HPDE6-E6E7 (cell line): ENCODE results near the gene BEST1.
"Not testable (repeated sequence)": the region's sequence is repeated elsewhere in the genome, so short reads cannot be mapped to it uniquely, and the experiment has no call there.

ENCODE experiments used
- DNase-seq: peaks from one replicate; pipeline ENCODE4 v3.0.0; 2011; ENCODE audit warnings: missing footprints; ENCODE audit errors: extremely low spot score

Gene BEST1

DNA sequence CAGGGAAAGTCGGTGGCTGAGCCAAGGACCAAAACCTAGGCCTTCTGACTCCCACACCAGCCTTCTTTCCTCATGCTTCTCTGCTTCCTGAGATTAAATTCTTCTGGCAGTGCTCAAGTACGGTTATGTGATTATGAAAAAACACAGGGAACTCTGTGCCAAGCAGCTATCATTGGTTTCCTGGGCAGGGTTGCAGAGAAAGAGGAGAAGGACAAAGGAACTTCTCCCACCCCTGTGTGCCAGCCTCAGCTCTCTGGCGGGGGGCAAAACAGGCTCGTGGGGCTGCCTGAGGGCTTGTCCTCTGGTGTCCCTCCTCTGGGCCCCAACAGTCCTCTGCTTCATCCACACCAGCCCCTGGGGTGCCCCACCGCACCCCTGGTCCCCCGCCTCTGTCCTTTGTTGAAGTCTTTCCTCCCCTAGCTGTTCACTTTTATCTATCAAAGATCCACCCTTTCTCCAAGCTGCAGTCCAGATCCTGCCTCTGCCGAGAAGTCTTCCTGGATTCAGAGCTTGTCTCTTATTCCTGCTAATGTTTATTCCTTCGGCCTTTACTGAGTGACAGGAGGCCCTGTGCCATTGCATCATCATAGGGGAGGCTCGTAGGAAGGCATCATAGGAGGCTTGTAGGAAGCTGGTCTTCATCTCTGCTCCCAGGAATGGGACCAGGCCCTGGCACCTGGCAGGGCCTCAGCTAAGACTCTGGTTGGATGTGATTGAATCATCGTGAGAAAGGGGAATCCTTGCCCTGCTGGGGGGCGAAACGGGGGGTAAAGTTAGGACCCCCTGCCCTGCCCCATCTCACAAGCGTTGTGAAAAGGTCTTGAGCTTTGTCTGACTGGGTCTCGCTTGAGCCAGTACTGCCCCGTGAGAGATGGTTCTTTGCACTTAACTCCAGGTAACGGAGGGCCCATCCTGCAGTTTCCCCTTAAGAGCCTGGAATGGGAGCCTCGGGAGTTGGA lies 28.8 kb downstream of the BEST1 start:
- DNase-seq: no peak

DNA sequence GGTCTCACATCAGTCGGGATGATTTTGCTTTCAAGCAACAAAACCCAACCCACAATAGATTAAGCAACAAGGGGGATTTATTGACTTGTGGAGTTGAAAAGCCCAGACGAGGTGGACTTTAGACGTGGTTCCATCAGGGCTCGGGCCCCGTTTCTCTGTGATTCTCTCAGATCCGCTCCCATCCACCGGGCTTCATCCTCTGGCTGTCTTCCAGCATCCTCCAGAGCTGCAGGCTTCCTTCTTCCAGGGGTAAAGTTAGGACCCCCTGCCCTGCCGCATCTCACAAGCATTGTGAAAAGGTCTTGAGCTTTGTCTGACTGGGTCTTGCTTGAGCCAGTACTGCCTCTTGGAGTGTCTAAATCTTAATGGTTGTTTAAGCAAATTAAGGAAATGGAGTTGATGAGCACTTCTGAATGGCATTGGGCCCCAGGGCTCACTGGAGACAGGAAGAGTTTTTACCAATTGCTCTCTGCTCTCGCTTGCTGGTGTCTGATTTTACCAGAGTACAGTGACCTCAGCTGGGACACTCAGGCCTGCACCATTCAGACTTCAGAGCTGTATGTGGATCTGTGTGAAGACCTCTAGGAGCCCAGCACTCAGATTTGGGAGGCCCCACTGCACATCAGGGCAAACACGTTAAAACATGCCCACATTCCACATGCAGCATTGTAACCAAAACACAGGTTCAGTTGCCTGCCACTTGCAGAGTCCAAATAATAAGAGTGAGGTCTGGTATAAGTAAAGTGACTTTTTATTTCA lies 30.8 kb downstream of the BEST1 start:
- no peak for DNase-seq

DNA sequence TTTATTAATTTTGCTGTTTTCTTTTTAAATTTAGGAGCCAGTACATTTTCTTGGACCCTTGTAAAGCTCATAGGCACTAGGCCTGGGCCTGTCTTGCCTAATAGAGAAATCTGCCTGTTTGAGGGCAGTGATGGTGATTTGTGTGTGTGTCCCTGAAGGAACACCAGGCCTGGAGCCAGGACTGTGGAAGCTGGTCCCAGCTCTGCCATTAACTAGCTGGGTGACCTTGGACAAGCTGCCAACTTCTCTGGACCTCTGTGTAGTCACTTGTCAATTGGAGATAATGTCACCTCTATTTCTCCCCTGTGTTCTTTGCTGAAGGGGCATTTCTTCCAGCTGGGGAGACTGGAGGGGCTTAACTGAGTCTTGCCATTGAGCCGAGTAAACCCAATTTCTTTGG lies 33.3 kb downstream of the BEST1 start:
- DNase-seq: no peak

DNA sequence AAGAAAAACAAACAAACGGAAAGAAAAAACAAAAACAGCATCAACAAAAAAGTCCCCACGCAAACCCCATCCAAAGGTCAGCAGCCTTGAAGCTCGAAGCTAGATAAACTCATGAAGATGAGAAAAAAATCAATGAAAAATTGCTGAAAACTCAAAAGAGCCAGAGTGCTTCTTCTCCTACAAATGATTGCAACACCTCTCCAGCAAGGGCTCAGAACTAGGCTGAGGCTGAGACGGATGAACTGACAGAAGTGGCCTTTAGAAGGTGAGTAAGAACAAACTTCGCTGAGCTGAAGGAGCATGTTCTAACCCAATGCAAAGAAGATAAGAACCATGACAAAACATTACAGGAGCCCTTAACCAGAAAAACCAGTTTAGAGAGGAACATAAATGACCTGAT lies 35.7 kb downstream of the BEST1 start:
- DNase-seq: no peak

DNA sequence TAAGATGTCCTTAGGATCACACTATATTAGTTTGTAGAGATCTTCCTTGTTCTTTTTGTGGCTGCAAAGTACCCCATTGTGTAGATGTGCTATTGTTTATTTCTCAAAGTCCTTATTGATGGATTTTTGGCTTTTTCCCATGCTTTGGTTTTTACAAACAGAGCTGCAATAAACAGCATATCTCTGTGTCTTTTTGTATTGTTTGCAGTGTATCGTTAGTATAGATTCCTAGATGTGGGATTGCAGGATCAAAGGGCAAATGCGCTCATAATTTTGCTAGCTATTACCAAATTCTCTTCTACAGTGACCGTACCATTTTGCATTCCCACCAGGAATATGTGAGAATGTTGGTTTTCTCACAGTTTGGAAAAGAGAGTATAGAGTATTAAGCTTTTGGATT lies 44.8 kb downstream of the BEST1 start:
- DNase-seq: no peak

DNA sequence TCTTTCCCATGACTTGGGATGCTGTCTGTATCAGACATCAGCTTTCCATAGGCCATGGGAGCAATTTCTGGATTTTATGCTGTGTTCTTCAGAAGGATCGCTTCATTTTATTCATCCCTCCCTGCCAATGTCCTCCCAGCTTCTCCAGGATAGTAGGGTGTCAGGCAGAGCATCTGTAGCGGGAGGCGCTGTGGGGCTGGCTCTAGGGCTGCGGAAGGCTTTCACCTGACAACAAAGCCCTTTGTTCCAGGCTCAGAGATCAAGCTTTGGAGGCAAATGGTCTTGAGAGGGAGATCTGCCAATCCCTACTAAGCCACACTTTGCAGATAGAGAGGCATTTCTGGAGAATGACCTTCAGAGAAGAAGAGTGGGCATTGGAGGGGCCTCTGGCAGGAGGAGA lies 46.8 kb downstream of the BEST1 start:
- no peak for DNase-seq

DNA sequence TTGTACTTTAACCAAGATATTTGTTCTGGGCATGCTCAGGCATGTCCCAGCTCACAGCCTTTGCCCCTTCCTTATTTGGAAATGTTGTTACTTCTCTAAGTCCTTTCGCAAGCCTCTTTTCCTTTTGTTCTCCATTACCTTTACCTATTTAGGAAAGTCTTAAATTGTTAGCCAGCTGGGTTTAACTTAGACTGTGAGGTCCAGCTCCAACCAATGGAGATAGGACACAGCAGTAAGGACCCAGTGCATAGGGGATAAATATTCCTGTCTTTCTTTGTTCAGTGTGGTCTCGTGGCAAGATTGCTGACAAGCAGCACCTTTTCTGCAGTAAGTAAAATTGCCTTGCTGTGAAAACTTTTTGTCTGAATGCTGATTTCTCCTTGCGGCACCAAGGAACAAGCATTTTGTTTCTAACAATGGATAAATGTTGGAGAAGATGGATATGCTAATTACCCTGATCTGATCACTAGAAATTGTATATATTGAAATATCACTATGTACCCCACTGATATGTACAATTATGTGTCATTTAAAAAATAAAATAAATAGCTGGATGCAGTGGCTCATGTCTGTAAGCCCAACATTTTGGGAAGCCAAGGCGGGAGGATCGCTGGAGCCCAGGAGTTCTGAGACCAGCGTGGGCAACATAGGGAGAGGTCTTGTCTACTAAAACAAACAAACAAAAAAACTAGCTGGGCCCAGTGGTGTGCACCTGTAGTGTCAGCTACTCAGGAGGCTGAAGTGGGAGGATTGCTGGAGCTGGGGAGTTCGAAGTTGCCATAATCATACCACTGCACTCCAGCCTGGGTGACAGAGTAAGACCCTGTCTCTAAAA lies 49.2 kb downstream of the BEST1 start:
- DNase-seq: no peak

DNA sequence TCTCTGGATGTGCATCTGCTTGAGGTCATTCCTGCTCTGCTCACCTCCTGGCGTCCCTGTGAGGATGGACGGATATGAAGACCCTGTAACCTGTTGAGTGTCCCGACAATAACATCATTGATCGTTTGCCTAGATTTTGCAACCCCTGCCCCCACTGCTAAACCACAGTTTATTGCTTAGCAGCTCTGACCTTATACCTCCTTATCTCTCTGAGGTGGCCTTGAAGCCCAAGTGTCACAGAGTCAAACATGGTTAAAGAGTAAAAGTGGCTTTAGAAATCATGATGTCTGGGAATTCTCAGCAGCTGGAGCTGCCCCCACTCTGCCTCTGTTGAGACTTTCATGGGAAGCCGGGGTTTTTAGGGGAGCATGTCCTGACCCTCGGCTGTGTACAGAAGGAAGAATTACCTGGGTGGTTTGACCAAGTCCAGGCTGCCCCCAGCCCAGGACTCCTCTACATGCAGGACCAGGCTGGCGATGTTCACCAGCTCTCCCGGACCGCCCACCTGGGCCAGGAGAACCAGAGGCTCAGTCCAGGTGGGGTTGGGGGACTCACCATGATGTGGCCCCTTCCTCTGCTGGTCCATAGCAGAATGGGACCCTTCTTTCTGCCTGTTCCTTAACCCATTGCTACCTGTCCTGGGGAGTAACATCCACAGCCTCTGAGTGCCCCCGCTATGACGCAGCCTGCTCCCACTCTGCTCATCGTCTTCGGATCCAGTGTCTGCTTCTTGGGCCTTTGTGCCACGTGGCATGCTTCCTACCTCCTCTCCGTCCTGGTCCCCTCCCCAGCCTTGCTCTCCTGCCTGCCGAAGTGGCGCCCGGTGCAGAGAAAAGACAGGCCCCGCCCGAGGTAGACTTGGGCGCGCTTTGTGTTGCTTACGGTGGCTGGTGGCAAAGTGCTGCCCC lies 50.6 kb downstream of the BEST1 start:
- no peak for DNase-seq

DNA sequence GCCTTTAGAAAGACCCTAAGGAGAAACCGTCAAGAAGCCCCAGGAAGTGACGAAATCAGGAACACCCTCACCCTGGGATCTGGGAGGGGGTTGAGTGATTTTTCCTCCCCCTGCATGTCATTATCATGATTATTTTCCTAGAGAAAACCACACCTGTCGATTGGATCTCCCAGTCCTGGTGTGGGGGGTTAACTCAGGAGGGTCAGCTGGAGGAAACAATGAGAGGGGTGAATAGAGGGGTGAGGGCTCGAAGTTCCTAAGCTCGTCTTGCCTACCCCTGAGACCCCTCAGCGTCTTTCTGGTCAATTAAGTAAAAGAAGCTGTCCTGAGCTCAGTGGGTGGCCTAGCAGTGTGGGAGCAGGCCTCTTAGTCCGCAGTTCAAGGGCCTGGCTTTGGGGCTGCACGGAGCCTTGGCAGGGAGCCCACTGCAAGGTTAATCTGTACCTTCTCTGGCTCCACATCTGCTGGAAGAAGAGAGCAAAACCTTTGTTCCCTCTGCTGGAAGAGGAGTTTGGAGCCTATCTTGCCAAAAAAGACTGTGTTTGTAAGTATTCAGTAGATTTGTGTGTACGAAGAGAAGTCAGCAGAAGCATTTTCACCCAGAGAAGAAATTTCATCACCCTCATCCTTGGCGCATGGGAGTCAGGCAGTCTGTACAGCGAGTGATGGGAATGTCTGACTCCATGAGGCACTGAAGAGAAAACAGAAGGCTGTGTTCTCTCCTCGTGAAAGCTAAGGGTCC lies 51.5 kb downstream of the BEST1 start:
- no peak for DNase-seq

DNA sequence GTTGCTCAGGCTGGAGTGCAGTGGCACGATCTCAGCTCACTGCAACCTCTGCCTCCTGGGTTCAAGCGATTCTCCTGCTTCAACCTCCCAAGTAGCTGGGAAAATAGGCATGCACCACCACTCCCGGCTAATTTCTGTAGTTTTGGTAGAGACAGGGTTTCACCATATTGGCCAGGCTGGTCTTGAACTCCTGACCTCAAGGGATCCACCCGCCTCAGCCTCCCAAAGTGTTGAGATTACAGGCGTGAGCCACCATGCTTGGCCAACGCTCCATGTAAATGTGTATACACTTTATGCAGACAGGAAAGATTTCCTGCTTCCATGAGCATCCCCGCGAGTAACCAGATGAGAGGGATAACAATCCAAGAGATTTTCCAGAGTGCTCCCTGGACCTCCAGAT lies 52.1 kb downstream of the BEST1 start:
- not testable (repeated sequence) for DNase-seq

DNA sequence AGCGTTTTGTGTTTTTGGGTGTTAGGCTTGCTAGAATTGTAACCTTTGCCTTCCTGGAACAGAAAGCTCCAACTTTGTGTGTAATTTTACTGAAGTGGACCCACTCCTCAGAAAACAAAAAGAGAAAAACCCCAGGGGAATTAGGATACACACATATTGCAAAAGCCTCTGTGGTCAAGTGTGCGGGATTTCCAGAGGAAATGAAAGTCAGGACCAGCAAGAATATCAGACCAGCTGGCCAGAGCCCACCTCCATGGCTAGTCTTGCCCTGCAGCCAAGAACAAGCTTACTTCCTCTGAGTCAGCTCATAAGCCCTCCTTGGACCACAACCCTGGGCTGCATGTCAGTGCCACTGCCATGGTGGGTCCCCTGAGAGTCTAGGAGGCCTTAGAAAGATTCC lies 54.3 kb downstream of the BEST1 start:
- DNase-seq: no peak

DNA sequence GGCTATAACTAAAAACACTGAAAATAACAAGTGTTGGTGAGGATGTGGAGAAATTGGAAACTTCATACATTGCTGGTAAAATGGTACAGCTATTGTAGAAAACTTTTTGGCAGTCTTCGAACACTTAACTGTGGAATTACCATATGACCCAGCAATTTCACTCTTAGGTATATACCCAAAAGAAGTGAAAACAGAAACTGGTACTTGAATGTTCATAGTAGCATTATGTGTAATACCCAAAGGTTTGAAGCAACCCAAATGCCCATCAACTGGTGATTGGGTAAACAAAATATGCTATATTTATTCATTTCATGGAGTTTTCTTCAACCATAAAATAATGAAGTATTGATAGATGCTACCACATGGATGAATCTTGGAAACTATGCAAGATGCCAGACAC lies 58.0 kb downstream of the BEST1 start:
- DNase-seq: no peak

DNA sequence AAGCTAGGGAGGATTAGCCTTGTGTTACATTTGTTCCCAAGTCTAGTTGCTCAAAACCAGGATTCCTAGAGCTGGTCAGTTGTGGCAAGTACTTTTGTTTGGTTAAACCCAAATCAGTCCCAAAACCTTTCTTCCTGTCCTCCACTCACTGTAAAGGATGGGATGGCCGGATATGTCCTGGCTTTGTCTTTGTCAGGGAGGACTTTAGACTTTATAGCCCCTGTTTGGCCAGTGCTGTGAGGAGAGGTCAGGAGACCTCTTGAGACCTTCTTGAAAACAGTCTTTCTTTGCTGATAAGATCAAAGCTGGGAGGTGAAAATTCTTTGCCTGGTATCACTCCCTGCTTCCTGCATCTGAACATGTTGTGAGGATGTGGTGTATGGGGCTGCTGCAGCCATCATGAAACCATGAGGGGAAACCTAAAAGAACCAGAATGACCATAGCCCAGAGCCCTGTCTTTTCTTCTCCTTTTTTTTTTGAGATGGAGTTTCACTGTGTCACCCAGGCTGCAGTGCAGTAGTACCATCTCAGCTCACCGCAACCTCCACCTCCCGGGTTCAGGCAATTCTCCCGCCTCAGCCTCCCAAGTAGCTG lies 60.9 kb downstream of the BEST1 start:
- no peak for DNase-seq

DNA sequence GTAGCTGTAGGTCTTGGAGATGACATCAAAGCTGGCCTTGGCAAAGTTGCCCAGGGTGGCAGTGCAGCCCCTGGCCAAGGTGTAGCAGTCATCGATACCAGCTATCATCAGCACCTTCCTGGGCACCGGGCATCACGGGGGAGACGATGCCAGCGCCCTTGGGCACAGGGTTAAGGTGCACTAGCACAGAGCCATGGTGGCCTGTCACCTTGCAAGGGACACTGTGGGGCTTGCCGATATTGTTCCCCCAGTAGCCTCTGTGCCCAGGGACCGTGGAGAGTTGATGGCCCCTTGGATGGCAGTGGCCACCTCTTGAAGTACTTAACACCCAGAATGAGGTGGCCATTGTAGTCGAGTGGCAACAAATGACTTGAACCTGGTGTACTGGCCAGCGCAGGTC lies 61.7 kb downstream of the BEST1 start:
- no peak for DNase-seq

DNA sequence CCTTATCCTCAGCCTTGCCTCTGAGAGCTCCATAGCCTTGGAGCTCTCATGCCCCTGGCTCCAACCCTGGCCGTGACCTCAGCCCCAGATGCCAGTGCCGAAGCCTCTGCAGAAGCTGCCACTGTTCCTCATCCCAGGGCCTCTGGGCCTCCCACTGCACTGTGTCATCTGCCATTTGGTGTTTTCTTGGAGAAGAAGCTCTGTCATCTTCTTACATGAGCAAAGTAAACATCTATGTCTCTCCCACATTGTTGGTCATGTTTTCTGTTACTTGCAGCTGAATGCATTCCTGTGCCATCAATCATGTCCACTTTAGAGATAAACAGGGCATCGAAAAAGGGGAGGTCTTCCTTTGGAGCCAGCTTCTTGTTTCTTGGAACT lies 62.3 kb downstream of the BEST1 start:
- no peak for DNase-seq

DNA sequence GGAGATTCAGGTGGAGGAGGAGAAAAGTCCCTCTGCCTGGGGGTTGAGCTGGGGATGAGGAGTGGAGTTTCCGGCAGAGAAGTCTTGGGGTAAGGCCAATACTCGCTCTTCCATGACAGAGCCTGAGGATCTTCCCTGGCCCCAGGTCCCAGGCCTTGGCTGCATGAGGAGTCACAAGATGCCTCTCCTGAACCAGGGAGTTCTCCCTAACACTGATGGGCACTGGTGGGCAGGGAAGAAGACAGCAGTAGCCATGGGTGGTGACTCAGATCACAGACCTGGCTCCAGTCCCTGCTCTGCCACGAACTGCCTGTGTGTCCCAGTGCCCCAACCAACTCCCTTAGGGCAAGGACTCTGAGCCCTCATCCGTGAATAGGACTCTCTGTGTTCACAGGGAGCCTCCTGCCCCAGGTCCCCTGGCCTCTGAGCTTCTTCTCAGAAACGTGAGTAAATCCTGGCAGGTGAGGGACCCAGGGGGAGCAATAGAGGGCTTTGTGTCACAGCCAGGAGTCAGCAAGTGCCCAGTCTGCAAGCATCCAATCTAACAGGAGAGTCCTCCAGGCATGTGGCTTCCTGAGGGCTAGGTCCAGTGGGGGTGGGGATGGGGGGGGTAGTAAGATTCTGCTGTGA lies 62.8 kb downstream of the BEST1 start:
- no peak for DNase-seq
